Dermis blood vessel endothelial cell (primary cell): ENCODE data around the gene PLSCR2. TPM values are rescaled to one million over a fixed set of nuclear protein-coding genes. Genes with fewer than 3 reads are reported as not detected.
"Not testable (repeated sequence)": the region's sequence is repeated elsewhere in the genome, so short reads cannot be mapped to it uniquely, and the experiment has no call there.

ENCODE experiments used
- DNase-seq: peaks from one replicate; pipeline ENCODE4 v3.0.0; 2010
- total RNA-seq: library from RNA; depleted of rRNA; stranded (reverse); fragments of >200 nt; gene quantifications from 2 replicates; pipeline ENCODE4 v1.2.3, GENCODE V29; 2014

PLSCR2 gene, protein sequence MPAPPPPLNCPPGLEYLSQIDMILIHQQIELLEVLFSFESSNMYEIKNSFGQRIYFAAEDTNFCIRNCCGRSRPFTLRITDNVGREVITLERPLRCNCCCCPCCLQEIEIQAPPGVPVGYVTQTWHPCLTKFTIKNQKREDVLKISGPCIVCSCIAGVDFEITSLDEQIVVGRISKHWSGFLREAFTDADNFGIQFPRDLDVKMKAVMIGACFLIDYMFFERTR
- total RNA-seq = 0.33 and 0.34 TPM in 2 replicates

DNA sequence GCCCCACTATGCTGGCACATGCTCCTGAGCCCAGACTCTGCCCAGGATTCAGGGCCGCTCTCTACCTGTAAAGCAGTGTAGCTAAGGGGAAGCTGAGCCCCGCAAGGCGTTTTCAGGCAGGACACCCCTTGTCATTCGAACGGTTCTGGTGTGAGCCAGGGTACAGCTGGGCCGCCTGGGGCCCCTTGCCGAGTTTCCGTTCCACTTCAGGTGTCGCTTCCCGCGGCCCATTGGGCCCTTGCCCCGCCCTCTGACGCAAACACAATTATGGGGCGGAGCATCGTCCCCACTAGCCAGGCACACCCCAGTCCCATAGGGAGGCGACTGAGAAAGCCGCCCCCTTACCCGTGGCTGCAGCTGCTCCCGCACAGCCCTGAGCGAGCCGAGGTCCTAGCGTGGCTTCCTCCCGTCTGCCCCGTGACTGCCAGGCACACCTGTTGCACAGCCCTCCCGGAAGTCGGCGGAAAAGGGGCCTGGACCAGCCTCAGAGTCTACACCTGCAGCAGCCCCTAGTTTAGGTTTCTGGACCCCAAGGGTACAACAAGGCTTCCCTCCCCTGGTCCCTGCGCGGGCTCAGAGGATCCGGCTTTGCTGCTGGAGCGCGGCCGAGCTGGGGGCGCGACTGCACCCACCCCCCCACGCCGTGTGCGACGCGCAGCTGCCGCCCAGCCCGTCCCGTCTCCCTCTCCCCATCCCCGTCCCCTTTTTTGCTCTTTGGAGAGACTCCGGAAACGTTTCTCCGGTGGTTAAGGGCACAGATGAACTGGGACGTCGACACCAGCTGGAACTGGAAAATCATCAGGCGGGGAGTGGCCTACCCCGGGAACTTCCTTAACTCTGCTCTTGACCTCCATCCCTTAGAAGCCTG, at the start of gene PLSCR2:
Gene PLSCR2 (minus strand): TSS at position 412 of the 868 bp plus-strand sequence. CDS start 9,657 bp downstream, outside the sequence.
- peak; percentile 30 for DNase-seq

DNA sequence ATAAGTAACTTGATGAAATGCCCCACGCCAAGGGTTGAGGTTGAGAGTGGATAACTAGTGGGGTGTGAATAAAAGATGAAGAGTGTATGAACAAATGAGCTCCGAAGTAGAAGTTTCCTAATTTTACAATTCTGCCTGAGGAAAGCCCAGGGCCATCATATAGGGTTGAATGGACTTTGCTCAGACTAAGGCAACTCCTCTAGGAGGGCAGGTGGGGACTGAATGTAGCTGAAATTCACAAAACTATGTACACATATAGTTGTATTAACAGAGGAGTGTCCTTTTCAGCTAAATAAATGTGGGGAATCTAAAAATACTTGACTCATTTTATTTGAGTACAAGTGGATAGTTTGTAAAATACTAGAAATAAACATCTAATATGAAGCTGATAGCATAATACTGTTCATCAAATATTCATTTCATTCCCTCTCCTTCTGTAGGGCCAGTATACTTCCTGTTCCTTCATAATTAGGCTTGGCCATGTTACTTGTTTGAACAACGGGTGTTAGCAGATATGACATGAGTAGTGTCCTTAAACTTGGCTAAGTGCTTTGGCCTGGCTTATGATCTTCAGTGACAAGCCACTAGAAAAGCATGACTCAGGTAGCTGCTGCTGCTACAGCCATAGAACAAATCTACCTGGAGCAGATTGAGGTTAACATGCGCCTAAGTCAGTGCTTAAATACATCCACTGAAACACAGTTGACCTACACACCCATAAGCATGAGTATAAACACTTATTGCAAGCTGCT, 48.5 kb upstream of the PLSCR2 start:
- no peak for DNase-seq

DNA sequence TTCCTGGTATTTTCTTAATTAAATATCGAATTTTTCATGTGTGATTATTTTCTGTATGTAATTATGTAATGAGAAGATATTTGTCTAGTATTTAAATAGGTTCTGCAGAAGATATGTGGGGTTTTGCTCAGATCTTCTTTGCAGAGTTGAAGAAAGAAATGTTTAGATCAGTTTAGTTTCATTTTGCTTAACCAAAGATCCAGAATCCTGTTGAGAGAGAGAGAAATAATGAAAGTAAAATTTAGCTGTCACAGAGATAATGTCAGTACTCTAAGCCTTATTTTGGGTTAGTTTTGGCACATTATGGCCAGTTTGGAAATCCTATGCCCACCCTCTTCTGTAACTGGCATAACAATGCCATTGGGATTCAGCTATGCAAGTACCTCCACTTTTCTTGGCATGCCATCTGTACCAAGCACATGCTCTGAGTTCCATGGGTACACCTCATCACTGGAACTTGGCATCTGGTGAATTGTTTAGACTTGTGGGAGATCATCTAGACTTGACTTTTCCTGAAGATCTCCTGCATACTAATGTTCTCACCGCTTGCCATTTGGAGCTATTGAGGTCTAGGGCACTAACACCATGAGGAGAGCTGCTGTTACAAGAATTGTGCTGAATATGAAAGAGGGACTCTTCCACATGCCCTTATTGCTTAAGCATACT, 44.2 kb upstream of the PLSCR2 start:
- no peak for DNase-seq

DNA sequence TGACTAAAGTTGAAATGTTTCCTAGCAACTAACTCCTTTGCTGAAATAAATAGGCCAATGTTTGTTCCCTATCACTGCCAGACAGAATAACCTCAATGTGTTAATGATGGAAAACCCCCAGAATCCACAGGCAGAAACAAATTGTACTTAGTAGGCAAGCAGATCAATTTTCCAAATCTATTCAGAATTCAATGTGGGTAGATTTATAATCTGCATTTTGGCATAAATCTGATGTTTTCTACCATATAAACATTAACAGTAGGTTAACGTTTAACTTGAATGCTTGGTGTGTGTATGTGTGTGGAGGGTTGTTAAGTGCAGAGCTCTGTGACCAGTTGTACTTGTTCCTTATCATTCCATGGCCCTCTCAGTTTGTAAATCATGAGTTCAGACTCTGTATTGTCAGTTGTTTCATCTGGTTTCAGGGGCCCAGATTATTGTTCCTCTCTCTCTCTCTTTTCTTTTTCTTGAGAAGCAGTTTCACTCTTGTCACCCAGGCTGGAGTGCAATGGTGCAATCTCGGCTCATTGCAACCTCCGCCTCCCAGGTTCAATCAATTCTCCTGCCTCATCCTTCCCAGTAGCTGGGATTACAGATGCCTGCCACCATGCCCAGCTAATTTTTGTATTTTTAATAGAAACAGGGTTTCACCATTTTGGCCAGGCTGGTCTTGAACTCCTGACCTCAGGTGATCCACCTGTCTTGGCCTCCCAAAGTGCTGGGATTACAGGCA, 42.2 kb upstream of the PLSCR2 start:
- no peak for DNase-seq

DNA sequence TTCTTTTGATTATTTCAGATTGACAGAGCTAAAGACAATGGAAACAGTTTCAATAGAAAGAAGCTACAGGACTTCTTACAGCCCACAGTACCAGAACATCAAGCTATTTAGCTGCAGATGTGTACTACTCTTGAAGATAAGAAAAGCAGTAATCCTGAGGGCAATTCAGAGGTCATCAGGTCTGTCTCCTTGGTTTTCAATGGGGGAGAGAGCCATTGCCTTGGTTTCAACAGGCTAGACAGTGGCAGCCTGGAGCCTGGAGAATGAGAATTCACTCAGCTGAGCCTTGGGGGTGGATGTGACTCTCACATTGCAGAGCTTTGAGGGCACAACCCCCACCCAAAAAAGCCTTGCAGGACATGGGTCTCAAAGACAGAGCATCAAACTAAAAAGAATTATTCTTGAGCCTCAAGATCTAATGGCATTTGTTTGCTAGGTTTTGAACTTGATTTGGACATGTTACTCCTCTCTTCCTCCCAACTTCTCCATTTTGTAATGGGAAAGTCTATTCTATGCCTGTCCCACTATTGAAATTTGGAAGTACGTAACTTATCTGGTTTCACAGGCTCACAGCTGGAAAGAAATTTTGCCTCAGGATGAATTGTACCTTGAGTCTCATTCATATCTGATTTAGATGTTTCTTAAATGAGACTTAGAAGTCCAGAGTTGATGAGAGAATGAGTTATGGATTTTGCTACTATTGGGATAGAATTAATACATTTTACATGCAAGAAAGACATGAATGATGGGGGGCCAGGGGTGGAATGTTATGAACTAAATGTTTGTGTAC, 38.2 kb upstream of the PLSCR2 start:
- DNase-seq = no peak

DNA sequence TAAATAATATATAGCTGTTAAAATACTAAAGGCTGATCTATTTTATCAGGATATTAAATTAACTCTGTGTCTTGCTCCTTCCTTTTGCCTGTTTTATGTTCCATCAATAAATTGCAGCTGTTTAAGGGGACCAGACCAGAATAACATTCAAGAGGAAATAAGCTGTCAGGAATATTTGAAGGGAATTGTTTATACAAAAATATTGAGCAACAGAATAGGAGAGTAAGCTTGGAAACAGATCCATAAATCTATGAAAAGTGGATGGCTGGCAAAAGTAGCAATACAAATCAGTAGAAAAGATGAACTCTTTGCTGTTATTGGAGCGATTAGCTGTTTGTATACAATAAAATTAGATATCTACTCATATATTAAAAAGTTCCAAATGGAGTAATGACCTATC, 36.2 kb upstream of the PLSCR2 start:
- peak; percentile 26 for DNase-seq

DNA sequence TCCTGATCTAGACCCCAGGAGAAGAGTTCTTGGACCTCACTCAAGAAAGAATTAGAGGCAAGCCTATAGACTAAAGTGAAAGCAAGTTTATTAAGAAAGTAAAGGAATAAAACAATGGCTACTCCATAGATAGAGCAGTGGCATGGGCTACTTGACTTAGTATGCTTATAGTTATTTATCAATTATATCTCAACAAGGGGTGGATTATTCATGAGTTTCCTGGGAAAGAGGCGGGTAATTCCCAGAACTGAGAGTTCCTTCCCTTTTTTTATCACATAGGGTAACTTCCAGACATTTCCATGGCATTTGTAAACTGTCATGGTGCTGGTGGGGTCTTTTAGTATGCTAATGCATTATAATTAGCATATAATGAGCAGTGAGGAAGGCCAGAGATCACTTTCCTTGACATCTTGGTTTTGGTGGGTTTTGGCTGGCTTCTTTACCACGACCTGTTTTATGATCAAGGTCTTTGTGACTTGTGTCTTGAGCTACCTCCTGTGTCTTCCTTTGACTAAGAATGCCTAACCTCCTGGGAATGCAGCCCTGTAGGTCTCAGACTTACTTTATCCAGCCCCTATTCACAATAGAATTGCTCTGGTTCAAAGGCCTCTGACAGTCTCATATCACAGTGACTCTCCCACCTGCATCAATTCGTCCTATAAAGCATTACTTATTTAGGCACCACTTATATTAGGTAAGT, 35.3 kb upstream of the PLSCR2 start:
- peak; percentile 10 for DNase-seq

DNA sequence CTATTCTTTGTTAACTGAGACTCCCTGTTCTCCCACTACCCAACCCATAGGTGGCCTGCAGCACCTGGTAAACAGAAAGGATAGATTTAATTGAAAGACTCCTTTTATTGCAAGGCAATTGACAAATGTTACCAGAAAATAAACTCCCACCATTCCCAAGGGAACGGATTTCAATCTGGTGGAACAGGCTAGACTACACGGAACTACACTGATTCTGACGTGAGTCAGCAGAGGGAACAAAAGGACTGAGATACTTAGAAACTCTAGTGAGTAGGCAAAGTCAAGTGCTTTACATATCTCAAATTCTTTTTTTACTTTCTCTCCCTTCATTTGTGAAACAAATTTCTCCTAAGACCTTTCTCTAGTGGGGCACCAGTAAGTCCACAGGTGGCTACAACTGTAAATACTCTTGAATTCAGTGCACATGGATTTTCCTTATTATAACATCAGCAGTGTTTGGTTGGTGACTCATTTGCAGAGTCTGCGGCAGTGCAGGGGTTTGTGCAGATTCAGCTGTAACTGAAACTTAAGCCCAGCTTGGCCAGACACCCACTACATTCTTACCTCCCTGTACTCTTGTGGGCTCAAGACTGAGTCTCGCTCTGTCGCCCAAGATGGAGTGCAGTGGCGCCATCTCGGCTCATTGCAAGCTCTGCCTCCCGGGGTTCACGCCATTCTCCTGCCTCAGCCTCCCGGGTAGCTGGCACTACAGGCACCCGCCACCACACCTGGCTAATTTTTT, 34.3 kb upstream of the PLSCR2 start:
- peak; percentile 76 for DNase-seq

DNA sequence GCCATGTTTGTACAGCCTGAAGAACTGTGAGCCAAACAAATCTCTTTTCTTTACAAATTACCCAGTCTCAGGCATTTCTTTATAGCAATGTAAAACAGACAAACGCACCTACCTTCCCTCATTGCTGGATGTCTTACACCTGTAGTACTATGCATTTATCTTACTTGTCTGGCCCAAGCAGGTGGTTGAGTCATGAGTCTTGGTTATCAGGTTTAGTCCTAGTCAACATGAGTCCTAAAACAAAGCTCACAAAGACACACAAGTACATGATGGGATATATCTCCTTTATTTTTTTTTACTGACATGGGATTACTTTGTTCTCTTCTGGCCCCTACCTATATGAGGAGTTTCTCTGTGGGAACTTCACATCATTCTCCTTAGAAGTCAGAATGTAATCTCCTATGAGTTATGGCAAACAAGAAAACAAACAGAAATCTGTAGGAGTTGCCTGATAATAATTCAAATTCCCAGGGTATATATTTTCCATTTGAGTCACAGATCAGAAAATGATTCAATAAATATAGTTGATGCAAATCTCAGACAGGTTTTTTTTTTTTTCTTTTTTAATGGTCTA, 33.6 kb upstream of the PLSCR2 start:
- no peak for DNase-seq

DNA sequence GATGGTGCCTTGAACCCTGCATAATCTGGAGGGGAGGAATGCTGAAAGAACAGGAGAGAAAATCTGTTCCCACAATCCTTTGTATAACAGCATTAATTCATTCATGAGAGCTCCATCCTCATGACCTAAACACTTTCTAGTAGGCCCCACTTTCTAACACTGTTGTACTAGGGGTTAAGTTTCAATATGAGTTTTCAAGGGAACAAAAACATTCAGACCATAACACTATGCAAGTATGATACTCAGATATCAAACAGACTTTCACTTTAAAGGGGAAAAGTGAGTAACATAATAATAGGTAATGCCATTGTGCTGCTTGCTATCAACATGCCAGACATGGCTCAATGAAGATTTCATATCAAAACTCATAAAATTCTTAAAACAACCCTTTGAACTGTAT, 32.4 kb upstream of the PLSCR2 start:
- no peak for DNase-seq

DNA sequence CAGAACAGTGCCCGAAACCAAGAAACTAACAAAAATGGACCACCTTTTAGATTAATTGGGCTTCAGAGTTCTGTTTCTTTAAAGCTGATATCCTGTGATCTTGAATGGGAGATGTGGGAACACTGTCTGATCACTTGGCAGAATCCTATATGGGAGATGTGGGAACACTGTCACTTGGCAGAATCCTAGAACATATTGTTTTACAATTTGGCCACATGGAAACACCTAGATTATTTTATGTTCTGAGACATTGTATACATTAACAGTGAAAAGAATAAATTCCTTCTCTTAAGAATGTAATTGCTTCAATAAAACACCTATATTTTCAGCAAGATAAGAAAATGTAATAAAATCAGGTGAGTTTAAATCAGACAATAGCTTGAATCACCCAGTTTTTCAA, 30.3 kb upstream of the PLSCR2 start:
- no peak for DNase-seq

DNA sequence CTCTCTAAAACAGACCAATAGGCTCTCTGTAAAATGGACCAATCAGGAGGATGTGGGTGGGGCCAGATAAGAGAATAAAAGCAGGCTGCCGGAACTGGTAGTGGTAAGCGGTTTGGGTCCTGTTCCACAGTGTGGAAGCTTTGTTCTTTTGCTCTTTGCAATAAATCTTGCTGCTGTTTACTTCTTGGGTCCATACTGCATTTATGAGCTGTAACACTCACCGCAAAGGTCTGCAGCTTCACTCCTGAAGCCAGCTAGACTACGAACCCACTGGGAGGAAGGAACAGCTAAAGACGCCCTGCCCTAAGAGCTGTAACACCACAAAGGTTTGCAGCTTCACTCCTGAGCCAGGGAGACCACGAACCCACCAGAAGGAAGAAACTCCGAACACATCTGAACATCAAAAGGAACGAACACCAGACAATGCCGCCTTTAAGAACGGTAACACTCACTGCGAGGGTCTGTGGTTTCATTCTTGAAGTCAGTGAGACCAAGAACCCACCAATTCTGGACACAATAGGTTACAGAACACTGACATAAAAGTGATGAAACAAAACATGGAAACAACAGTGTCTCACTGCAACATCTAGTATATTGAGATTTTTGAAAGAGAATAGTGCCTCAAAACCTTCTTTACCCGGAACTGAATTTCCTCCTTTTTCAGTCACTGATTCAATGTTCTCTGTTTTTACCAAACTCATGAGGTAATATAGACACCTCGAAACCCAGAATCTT, 28.8 kb upstream of the PLSCR2 start:
- no peak for DNase-seq

DNA sequence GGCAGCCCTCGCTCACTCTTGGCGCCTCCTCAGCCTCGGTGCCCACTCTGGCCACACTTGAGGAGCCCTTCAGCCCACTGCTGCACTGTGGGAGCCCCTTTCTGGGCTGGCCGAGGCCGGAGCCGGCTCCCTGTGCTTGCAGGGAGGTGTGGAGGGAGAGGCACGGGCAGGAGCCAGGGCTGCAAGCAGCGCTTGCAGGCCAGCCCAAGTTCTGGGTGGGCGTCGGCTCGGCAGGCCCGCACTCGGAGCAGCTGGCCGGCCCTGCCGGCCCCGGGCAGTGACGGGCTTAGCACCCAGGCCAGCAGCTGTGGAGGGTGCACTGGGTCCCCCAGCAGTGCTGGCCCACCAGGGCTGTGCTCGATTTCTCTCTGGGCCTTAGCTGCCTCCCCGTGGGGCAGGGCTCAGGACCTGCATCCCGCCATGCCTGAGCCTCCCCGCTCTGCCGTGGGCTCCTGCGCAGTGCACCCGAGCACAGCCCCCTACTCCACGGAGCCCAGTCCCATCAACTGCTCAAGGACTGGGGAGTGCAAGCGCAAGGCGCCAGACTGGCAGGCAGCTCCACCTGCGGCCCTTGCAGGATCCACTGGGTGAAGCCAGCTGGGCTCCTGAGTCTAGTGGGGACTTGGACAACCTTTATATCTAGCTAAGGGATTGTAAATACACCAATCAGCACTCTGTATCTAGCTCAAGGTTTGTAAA, 27.9 kb upstream of the PLSCR2 start:
- not testable (repeated sequence) for DNase-seq

DNA sequence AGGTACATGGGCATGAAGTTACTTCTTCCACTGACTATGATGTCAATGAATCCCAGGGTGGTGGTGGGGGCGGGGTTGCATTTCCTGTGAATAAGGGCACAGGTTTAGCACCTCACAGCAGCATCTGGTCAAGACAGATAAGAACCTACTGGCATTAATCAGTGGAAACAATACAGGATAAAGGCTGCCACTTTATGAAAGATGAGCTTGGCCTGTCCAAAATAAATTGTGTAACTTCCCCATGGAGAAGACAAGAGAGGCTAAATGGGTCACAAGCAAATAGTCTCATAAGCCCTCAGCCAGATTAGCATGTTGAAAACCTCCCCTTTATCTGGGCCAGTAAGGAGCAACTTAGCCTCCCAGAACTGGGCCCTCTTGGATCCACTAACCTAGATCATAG, 27.4 kb upstream of the PLSCR2 start:
- no peak for DNase-seq

DNA sequence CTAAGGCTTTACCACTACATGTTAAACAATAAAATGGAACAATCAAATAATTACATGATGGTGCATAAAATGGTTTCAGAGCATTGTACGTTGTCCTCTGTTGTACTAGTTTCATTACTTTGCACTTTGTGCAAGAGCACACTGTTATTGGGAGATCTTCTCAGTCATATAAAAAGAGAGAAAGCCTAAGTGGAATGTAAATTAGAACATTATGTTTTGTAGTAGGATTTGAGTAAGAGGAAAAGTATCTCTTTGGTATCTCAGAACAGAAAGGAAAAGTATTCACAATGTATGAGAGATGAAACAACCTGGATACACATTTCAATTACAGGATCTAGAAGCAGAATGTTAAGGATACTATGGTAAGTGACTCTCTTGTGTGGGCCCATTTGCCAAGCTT, 26.9 kb upstream of the PLSCR2 start:
- DNase-seq = no peak

DNA sequence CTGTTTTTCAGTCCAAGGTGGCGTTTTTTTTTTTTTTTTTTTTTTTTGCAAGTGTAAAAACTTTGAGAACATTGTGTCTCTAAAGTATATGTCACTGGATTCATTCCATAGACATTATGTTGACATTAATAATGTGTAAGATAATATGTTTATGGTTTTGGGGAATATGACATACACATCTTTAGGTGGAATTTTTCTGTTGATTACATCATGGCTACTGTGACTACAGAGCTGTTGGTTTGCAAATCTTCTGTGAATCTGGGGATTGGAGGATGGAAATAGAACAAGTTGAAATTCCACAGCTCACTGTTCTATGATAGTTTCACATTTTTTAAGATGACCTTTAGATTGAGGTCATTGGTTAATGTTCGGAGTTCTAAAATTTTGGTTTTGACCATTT, 24.4 kb upstream of the PLSCR2 start:
- DNase-seq = no peak

DNA sequence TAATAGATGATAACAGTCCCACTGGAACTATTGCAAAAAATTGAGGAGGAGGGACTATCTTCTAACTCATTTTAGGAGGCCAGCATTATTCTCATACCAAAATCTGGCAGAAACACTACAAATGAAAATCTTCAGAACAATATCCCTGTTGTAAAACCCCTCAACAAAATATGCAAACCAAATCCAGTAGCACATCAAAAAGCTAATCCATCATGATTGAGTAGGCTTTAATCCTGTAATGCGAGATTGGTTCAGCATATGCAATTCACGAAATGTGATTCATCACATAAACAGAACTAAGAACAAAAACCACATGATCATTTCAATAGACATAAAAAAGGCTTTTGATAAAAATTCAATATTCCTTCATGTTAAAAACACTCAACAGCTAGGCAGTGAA, 23.9 kb upstream of the PLSCR2 start:
- no peak for DNase-seq

DNA sequence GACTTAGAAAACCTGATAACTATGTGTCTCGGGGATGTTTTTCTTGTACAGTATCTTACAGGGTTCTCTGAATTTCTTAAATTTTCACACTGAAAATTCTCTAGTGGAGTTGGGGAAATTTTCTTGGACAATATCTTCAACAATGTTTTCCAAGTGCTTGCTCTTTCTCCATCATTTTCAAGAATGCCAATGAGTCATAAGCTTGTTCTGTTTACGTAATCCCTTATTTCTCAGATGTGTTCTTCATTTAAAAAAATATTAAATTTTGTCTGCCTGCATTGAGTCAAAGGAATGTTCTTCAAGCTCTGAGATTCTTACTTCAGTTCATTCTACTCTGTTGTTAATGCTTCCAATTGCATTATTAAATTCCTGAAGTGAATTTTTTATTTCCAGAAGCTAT, 21.9 kb upstream of the PLSCR2 start:
- no peak for DNase-seq
